Choroid plexus epithelial cell (primary cell): ENCODE data around the gene NELFCD.

Experiments used
- DNase-seq: peaks from one replicate; pipeline ENCODE4 v3.0.0-alpha.2; 2010; ENCODE audit warnings: low read depth
- H3K4me3 ChIP-seq: 2 replicates; pipeline ENCODE4 v1.5.1; 2011; ENCODE audit warnings: low read depth, mild to moderate bottlenecking, control low read depth, low read length, moderate library complexity
- TF ChIP-seq, protein P1 (sequence below): conservative IDR thresholded peaks from 2 replicates; pipeline ENCODE4 v1.5.1; 2011; ENCODE audit warnings: low read depth, mild to moderate bottlenecking, control low read depth, inconsistent platforms, low read length, moderate library complexity

Gene NELFCD

DNA sequence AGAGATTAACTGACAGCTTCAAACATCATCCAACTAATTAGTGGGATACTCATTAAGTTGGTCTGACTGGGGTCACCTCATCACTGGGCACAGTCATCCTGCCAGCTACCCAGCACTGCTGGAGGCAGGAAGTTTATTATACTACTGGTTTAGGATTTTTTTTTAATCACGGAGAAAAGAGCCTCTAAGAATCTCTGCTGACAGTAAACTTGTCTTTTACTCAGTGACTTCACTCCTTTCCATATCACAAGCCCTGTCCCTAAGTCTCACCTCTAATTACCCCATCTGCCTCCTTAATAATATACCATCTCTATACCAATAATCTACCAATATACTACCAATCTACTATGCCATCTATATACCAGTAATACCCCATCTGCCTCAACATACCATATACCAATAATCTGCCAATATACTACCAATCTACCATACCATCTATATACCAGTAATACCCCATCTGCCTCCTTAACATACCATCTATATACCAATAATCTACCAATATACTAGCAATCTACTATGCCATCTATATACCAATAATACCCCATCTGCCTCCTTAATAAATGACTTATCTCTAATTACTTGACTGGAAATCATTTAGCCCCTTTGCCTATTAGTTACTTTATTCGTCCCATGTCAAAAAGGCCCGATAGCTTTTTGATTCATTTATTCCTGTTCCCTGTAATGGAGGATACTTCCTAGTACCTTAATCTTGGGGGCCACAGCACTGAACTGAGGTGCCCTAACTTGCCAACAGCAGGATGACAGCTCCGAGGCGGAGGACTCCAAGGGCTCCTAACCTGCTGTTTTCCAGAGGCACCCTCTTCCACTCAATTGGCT, 46.1 kb downstream of the NELFCD start:
- no peak overlapping the region for H3K4me3 ChIP-seq
- TF ChIP-seq, protein P1, sequence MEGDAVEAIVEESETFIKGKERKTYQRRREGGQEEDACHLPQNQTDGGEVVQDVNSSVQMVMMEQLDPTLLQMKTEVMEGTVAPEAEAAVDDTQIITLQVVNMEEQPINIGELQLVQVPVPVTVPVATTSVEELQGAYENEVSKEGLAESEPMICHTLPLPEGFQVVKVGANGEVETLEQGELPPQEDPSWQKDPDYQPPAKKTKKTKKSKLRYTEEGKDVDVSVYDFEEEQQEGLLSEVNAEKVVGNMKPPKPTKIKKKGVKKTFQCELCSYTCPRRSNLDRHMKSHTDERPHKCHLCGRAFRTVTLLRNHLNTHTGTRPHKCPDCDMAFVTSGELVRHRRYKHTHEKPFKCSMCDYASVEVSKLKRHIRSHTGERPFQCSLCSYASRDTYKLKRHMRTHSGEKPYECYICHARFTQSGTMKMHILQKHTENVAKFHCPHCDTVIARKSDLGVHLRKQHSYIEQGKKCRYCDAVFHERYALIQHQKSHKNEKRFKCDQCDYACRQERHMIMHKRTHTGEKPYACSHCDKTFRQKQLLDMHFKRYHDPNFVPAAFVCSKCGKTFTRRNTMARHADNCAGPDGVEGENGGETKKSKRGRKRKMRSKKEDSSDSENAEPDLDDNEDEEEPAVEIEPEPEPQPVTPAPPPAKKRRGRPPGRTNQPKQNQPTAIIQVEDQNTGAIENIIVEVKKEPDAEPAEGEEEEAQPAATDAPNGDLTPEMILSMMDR = no peak

DNA sequence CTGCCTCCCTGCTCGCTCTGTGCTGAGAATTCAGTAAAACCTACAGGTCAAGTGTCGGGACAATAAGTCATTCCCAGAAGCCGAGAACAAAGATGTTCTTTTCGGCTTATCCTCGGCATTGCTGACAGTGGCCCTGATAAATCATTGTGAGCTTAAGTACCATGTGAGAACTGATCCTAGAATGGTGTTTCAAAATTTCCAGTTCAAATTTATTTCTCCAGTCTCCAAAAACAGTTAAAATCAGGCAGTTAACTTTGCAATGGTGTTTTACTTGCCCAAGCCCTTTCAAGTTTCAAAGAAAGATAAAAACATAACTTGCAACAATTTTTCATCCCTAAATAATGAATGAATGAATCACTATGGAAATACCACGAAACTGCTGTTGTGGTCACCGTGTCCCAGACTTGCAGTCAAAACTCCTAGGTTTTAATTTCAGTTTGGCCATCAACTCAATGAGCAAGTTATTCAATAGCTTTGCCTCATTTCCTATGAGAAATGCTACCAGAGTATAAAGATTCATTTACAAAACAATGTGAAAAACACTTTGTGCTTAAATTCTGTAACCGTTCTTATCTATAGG, 46.8 kb downstream of the NELFCD start:
- H3K4me3 ChIP-seq = no peak overlapping the region
- TF ChIP-seq, protein P1 = no peak
- DNase-seq = peak; percentile 62

More for the DNA sequence above, 46.1 kb downstream of the NELFCD start:
- no peak for DNase-seq

DNA sequence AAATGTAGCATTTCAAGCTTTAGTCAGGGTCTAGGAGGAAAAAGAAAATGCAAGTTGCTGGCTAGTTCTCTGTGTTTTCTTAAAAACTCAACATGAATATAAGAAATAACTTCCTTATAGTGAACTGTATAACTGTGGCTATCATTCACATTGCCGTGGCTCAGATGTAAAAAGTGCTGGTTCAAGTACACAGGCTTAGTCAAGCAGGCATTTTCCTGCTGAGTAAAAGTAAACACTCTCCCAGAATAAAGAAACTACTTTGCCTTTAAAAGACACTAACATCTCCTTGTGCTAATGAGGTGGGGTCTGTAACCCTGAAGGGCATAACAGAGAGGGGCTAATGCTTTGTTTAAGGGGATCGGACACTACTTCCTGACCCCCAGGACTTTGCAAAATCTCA, 47.8 kb downstream of the NELFCD start:
- peak overlapping the region; percentile 41 for H3K4me3 ChIP-seq
- TF ChIP-seq, protein P1 = no peak

DNA sequence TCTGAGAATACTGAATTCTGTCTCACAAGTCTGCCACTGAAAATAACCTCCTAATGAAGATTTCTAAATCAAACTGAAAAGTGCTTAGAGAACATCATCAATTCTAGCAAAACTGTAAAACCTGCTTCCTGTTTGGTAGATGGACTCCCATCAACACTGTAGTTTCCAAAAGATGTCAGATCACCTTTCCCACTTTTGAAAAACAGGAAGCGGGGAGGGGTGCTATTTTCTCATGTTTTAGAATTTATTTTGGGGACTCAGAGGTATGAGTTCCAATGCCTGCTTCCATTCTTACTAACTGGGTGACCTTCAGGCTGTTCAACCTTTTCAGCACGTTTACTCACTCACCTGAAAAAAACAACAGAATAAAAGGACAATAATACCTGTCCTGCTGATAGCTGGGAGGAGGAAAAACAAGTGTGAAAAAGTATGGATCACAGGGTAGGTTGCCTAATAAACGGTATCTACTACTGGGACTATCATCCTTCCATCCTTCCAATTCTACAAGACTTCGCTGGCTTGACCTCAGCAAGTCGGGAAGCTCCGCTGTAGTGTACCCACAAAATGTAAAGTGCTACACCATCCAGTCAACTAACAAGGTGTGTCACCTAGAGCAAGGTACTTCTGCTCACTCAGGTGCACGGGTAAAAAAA, 50.0 kb downstream of the NELFCD start:
- TF ChIP-seq, protein P1 = no peak
- H3K4me3 ChIP-seq = peak overlapping the region; percentile 89
- DNase-seq = no peak

More for the DNA sequence above, 47.8 kb downstream of the NELFCD start:
- DNase-seq = no peak

DNA sequence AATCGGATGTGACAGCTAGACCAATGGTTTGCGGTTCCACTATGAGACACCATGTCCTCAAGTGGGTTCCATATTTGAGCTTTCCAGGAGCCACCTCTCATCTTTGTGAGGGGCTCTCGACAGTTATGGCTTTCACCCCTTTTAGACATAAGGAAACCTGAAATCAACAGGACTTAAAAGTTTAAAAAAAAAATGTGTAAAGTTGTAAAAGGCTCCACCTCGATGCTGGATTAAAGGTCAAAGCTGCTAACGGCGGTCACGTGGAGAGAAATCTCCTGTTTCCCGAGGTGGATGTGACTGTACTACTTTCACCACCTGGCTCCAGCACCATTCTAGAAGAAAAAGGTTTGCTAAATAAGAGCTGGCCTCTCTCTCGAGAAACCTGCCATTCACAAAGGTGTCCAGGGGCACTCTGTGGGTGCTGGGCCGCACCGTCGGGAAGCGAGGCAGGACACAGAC, 50.5 kb downstream of the NELFCD start:
- TF ChIP-seq, protein P1 = no peak
- no peak for DNase-seq
- peak overlapping the region; percentile 89 for H3K4me3 ChIP-seq

DNA sequence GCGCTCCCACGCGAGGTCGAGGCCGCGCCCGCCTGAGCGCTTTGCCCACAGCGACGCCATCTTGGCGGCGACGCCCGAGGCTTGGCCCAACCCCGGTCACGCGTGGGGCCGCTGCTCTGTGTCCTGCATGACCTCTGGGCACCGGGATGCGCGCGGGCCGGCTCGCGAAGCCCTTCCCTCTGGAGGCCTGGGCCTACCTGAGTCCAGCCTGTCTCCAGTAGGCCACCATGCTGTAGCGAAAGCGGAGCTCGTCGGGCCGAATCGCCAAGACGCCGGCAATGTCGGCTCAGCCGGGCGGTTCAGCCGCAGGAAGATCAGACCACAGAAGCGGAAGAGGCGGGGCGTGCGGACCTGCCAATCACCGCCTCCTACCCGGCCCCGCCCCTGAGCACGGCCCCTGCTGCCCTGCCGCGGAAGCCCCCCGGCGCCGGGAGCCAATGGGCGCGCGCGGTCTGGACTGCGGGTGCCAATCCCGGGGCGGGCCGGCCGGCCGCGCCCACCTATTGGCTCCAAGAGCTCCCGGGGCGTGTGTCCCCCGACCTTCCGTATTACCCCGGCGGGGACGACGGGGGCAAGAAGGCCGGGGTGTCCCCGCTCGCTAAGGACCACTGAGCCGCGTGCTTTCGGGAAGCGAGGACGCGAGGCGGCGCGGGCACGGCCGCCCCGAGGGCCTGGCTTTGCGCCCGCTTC, 51.1 kb downstream of the NELFCD start, which contains the start of gene ATP5F1E:
Gene ATP5F1E, minus strand, starts transcription at position 313 of the 690 bp plus-strand sequence. Its CDS starts 84 bp downstream, at position 229.
- DNase-seq = peak; percentile 96
- TF ChIP-seq, protein P1 = no peak
- H3K4me3 ChIP-seq = peak within 1 kb of the TSS; percentile 89
